A549 (cell line): ENCODE data around the gene PTPN6.

Experiments used
- CHD2 ChIP-seq: fragments of 150-350 bp; IDR thresholded peaks from 2 replicates; pipeline ENCODE4 v1.6.1; 2014; ENCODE audit warnings: low read length; ENCODE audit not compliant: partially characterized antibody
- CHD4 ChIP-seq: fragments of 200-600 bp; sonication (generic); IDR thresholded peaks from 2 replicates; pipeline ENCODE4 v1.6.1; 2016; ENCODE audit warnings: antibody characterized with exemption, mild to moderate bottlenecking, borderline replicate concordance
- CTCF ChIP-seq: fragments of >200 bp; sonication (Bioruptor Twin); formaldehyde crosslinking; IDR thresholded peaks from 3 replicates; pipeline ENCODE4 v1.5.1; 2016
- EP300 ChIP-seq, 2 experiments: fragments of >200 bp; sonication (Bioruptor Twin); formaldehyde crosslinking; IDR thresholded peaks; 2 replicates in 1 of 2; 3 replicates in 1 of 2; pipeline ENCODE4 v1.6.1; 2016 to 2017
- GATA3 ChIP-seq: IDR thresholded peaks from 2 replicates; pipeline ENCODE4 v1.6.1; 2012; ENCODE audit warnings: borderline replicate concordance
- MAX ChIP-seq: IDR thresholded peaks from 2 replicates; pipeline ENCODE4 v1.6.1; 2012
- MYC ChIP-seq: IDR thresholded peaks from 2 replicates; pipeline ENCODE4 v1.6.1; 2012; ENCODE audit warnings: mild to moderate bottlenecking, inconsistent platforms, low read length, improper control_type of control experiment, borderline replicate concordance
- POLR2A ChIP-seq: IDR thresholded peaks from 2 replicates; pipeline ENCODE4 v1.6.1; 2012; ENCODE audit warnings: mild to moderate bottlenecking, low read length
- SMC3 ChIP-seq: fragments of >200 bp; sonication (Bioruptor Twin); formaldehyde crosslinking; IDR thresholded peaks from 3 replicates; pipeline ENCODE4 v1.6.1; 2018; ENCODE audit warnings: inconsistent platforms
- TP53 ChIP-seq: fragments of 250-450 bp; sonication (Bioruptor Pico); IDR thresholded peaks from 2 replicates; pipeline ENCODE4 v1.5.0; 2021; ENCODE audit warnings: mild to moderate bottlenecking, moderate library complexity

- TF ChIP-seq MAX (peak; percentile 99), CTCF (peak; percentile 84), GATA3 (peak; percentile 80), CHD4 (no peak), POLR2A (peak; percentile 92), CHD2 (peak; percentile 90), TP53 (CRISPR knock-in tag) (peak; percentile 98), SMC3 (peak; percentile 52), MYC (peak; percentile 77), EP300 (IDR thresholded peaks at IDR 0.05) (no peak)
Measured at GRCh38 chr12:6937481-6938352, 13.4 kb upstream of the PTPN6 start.
